T-helper 2 cell treated with Interferon-gamma antibody and Interleukin-4, amounts not matched to agents 100 ng/mL and 5 ng/mL, for 36 hours (primary cell): ENCODE results near the gene BMP10. TPM values are rescaled to one million over a fixed set of nuclear protein-coding genes. Genes with fewer than 3 reads are reported as not detected.
"Not testable (repeated sequence)": the region's sequence is repeated elsewhere in the genome, so short reads cannot be mapped to it uniquely, and the experiment has no call there.

Experiments
- intact Hi-C: fragments of 100-400 bp; cut with micrococcal nuclease; formaldehyde crosslinking; loops from one replicate; pipeline ENCODE4 v1.15.1; 2023
- total RNA-seq: library from RNA; stranded (reverse); gene quantifications from 2 replicates; pipeline ENCODE4 v1.2.3, GENCODE V29; 2022

Gene BMP10
- total RNA-seq, 1 donor from 2014 or later = 0.09 TPM

GRCh38 chr2:68900496-68901198 is 29.4 kb upstream of the BMP10 start:
- intact Hi-C loops = no loop called here

DNA sequence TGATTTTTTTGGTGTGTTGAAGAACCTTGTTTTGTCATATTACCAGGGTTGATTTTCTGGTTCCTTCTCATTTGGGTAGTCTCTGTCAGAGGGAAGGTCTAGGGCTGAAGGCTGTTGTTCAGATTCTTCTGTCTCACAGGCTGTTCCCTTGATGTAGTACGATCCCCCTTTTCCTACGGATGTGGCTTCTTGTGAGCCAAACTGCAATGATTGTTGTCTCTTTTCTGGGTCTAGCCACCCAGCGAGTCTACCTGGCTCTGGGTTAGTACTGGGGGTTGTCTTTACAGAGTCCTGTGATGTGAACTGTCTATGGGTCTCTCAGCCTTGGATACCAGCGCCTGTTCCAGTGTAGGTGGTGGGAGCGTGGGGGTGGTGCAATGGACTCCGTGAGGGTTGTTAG is 24.8 kb upstream of the BMP10 start:
- intact Hi-C loops = not testable (repeated sequence)

- intact Hi-C loops = no loop called here
Observed at GRCh38 chr2:68889500-68889899, 18.3 kb upstream of the BMP10 start.

DNA sequence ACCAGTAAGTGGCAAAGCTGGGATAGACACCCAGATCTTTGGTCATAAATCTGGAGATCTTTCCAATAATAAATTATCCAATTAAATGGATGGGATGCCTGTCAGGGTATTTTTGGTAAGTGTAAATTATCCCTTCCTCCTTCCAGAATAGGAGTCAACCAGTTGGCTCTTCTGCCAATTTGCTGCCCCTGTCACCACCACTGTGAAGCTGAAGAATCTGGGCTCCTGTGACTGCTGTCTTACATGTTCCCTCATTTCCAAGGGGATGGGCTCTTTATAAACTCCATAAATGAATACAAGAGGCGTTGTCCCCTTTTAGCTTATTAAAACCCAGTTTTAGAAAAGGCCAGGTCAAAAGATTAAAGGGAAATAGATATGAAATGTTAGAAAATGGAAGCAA is 17.8 kb upstream of the BMP10 start:
- intact Hi-C loops = no loop called here

GRCh38 chr2:68888038-68888704 is 17.0 kb upstream of the BMP10 start:
- intact Hi-C loops = no loop called here

DNA sequence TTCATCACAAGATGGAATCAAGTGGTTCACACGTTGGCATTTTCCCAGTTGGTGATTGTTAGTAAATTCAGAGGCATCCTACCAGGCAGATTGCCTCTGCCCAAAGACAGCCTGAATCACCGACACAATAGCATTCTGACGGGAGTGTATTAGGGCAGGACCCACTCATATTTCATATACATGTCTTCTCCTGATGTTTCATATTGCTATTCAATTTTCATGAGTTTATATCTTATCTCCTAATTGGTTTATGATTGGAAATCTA is 14.5 kb upstream of the BMP10 start:
- intact Hi-C loops = no loop called here

GRCh38 chr2:68885074-68885810 is 14.0 kb upstream of the BMP10 start:
- intact Hi-C loops = no loop called here

DNA sequence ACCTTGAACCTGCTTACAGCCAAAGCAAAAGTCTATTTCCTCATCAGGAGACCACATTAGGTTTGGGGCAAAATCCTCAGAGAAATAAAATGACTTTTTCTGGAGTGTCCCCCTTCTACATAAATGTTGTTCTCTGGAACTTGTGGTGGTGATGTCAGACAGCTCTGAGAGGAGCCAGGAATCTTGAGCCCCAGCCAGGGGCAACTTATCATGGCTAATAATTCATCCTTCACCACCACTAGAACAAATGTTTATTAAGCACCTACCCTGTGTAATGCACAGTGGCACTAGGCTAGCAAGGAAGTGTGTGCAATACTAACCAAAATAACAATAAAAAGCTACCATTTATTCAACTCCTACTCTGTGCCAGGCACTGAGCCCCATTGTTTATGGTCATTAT is 9.0 kb upstream of the BMP10 start:
- intact Hi-C loops = no loop called here

- intact Hi-C loops = no loop called here
Observed at GRCh38 chr2:68879296-68879695, 8.1 kb upstream of the BMP10 start.

DNA sequence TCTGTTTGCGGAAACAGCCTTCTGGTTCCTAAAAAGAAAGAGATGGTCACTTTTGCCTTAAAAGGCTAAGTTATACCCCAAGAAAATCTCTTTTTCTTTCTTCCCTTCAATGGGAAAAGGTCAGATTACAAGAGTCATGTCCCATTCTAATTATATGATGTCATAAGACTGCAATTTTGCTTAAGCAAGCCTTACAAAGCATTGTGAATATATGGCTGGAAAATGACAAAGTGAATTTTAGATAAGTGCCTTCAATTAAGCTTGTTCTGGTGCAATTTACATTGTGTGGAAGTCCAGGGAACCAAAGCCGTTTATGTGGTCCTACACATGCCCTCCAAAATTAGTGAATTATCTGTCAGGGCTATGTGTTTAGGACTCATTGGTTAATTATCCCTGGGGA is 7.6 kb upstream of the BMP10 start:
- intact Hi-C loops = no loop called here

- intact Hi-C loops = no loop called here
Observed at GRCh38 chr2:68878071-68878711, 7.0 kb upstream of the BMP10 start.

DNA sequence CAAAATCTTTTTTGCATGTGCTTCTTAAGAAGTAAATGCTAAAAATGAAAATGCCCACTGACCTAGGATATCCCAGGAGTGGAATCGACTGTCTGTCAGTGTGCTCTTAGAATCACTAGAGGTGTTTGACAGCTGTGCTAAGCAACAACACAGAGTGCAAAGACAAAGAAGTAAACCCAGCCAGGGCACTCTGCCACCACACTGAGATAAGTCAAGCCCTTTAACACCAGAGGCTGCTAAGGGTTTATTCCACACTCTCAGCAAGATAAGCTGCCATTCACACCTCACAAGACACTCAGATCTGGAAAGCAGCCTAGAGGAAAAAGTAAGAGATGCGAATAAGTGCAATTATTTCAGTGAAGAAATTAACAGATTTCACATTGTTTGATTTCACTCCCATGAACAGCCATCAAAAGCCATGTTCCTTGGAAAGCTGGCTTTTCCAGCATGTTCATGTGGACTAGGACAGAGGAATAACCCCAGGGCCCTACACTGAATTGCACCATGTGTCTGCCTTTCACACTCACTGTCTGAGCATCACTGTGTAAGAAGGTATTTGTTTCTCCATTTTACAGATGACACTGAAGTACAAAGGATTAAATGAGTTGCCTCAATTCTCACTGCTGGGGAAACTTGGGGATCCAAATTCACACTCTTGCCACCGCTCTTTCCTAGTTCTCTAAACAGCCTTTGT is 6.0 kb upstream of the BMP10 start:
- intact Hi-C loops = no loop called here

GRCh38 chr2:68870215-68870614 is 982 bp downstream of the BMP10 start:
- intact Hi-C loops = no loop called here

DNA sequence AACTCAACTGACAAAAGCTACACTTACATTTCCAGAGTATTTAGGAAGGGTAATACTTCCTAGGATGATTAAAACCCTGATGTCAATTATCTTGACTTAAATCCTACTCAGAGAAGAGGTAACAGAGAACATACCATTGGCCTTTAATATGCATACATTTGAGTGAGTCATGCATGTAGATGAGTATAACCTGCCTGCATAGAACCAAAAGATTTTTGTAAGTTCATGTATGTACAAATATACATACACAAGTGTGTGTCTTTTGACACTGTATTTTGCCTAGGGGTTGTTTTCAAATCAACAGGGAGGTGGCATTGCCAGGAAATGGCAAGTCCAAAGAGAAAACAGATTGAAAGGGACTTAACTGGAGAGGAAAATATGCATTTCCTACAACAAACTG is 6.1 kb downstream of the BMP10 start:
- intact Hi-C loops = no loop called here

GRCh38 chr2:68863996-68864395 is 7.2 kb downstream of the BMP10 start:
- intact Hi-C loops = no loop called here

GRCh38 chr2:68862889-68863288 is 8.3 kb downstream of the BMP10 start:
- intact Hi-C loops = no loop called here

DNA sequence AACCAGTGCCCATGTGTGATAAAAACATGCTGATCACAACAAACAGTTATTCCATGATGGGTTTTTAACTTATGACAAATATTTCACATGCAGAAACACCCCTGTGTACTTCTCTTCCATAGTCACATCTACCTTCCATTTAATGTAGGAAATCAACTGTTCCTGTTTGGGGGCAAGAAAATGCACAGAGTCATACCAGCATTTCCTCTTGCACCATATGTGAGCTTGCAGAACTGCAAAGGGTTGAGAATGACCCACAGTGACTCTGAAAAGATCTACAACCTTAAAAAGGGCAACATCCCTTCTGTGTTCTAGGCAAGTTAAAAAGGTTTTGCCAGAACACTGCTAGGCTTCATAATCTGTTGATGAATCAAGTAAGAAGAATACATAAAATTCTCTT is 9.9 kb downstream of the BMP10 start:
- intact Hi-C loops = no loop called here

DNA sequence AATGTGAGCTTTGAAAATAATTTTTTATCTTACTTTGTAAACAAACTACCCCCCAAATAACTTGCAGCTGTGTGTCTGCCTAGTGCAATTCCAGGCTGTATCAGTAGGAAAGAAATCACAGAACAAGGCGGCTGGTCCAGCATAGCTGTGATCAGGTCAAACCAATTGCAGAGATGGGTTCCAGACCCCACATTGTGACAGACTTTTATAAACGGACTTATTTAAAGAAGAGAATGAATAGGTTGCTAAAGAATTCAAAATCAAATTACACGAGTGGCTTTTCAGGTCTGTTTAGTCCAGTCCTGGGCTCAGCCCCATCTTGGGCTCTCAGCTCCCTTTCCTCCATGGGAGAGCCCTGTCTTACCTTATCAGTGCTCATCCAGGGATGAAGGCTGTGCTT is 11.1 kb downstream of the BMP10 start:
- intact Hi-C loops = no loop called here

DNA sequence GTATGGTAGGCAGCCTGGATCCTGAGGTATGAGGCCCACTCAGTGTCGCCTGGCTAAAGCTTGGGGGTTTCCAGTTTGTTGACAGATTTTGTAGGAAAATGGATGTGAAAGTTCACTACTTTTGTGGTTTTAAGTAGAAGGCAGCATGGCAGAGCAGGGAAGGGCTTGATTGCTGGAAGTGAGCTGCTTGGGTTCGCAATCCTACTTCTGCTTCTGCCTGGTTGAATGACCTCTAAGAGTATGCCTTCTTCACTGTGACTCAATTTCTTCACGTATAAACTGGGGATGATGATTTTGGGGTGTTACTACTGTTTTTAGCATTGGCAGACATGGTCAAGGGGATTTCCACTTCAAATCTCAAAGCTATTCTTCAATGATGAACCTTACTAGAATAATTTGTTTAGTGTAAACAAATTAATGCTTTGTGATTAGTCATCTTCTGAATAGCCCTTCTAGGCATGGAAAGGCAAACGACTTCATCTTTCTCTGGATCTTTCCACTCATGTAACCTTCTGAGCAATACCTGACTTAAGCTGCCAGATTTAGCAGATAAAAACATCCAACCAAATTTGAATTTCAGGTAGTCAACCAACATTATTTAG is 13.2 kb downstream of the BMP10 start:
- intact Hi-C loops = no loop called here

- intact Hi-C loops = no loop called here
Observed at GRCh38 chr2:68857202-68857845, 13.9 kb downstream of the BMP10 start.

DNA sequence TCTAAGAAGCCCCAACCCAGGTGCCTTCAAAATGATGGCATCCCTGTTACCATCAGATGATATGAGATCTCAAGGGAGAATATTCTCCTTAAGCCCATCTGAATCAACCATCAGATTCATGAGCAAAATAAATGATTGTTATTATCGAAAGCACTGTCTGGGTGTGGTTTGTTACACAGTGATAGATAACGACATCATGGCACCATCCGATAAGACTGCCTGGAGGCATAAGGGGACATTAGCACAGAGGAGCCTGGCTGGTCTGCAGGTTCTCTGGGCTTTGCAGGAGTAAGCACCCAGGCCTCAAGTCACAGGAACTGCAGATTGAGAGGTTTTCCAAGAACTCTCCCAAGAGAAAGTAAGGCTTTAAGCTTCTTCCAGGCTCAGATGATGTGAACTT is 15.6 kb downstream of the BMP10 start:
- intact Hi-C loops = no loop called here
